HS-5 (cell line): ENCODE results near the gene CALHM2.
"Not testable (repeated sequence)": the region's sequence is repeated elsewhere in the genome, so short reads cannot be mapped to it uniquely, and the experiment has no call there.

Experiments used
- DNase-seq: peaks from one replicate; pipeline ENCODE4 v3.0.0-alpha.2; 2012; ENCODE audit warnings: low read depth

Gene CALHM2, protein sequence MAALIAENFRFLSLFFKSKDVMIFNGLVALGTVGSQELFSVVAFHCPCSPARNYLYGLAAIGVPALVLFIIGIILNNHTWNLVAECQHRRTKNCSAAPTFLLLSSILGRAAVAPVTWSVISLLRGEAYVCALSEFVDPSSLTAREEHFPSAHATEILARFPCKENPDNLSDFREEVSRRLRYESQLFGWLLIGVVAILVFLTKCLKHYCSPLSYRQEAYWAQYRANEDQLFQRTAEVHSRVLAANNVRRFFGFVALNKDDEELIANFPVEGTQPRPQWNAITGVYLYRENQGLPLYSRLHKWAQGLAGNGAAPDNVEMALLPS

DNA sequence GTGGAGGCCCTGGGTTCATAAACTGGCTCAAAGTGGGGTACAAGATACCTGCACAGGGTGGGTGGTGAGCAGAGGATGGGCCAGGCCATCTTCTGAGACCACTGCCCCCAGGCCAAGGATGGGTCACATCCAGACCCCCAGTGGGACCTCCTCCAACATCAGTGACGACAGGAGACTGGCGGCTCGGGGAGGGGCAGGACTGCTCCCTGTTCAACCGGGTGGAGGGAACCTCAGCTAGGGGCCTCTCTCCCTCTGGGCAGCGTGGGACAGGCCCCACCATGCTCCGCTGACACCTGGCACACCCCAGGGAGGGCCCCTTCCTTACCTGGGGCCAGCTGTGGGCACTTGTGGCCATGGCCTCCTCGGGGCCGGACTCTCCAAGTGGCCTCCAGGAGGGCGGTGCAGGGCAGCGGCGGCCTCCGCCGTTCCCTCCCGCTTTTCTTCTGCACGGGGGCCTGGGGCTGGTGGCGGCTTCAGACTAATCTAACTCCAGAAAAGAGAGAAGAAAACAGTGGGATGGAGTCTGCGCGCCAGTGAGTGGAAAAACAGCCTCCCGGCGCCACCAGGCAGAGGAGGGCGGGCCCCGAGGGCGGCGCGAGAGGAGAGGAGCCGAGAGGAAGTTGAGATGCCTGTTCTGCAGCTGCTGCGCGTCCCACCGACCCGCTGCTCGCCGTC lies at the start of gene CALHM2:
Gene CALHM2 (minus strand): TSS at position 540 of the 675 bp plus-strand sequence. CDS start 2,429 bp downstream, outside the sequence.
- DNase-seq, result no peak

DNA sequence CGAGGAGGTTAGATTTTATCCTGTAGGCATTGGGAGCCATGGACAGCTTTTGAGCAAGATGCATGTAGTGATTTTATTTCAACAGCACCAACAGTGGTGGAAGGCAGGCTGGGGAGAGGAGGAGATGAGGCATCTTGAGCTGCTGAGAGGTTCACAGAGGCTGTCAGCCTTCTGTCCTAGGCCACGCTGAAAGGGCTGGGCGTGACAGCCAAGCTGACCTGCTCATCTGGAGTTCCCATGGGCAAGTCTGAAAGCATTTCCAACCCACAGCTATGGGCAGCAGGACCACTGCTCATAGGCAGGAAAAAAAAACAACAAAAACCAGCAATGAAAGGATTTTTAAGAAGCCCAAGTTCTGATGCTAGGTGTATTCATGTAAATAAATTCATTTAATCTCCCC lies 49.0 kb upstream of the CALHM2 start:
- DNase-seq, result no peak

DNA sequence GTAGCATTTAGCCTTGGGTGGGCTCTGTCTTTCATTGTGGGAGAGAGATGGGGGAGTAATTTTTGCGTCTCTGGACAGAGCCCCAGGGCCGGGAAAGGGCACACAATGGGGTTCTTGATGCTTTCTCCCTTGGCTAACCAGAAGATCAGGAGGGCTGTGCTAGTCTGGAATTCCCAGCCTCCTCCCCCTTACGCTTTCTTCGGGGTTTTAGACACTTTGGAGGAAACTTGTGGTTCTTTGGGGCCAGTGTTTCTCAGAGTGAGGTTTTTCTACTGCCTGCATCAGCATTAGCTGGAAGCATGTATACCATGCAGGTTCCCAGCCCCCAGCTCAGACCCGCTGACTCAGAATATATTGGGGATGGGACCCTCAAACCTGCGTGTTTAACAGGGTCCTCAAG lies 48.3 kb upstream of the CALHM2 start:
- no peak for DNase-seq

DNA sequence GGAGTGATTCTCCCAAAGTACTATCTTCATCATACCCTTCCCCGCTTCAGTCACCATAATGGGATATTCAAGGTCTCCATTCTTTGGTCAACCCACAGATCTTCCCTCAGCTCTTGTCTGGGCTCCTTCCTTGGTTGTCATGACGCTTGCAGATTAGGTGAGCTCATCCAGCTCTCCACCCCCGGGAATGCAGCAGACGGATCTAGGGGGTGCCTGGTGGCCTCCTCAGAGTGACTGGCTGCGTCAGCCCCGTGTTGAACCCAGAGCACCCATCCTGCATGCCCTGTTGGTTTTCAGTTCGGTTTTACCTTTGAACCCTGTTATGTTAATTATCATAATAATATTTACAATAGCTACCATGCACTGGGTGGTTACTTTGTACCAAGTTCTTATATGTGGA lies 47.7 kb upstream of the CALHM2 start:
- DNase-seq, result no peak

DNA sequence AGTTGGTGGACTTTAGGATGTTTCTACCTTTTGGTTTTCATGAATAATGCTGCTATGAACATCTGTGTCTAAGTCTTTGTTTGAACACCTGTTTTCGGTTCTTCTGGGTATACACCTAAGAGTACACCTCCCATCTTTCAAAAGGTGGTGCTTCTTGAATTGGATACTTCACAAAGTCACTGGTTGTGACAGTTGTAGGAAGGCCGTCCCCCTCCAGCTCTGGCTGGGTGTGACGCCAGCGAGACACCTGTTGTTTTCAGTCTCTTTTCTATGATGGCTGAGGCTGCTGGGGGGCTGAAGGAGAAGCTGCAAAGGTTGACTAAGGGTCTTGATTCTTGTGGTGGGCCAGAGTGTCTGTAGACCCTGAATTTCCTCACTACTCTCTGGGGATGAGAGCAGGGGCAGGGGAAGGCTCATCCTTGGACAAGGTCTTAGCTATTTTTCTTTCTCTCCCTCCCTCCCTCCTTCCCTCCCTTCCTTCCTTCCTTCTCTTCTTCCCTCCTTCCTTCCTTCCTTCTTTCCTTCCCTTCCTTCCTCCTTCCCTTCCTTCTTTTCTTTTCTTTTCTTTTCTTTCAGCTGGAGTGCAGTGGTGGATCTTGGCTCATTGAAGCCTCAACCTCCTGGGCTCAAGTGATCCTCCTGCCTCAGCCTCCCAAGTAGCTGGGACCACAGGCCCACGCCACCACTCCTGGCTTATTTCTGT lies 46.9 kb upstream of the CALHM2 start:
- no peak for DNase-seq

DNA sequence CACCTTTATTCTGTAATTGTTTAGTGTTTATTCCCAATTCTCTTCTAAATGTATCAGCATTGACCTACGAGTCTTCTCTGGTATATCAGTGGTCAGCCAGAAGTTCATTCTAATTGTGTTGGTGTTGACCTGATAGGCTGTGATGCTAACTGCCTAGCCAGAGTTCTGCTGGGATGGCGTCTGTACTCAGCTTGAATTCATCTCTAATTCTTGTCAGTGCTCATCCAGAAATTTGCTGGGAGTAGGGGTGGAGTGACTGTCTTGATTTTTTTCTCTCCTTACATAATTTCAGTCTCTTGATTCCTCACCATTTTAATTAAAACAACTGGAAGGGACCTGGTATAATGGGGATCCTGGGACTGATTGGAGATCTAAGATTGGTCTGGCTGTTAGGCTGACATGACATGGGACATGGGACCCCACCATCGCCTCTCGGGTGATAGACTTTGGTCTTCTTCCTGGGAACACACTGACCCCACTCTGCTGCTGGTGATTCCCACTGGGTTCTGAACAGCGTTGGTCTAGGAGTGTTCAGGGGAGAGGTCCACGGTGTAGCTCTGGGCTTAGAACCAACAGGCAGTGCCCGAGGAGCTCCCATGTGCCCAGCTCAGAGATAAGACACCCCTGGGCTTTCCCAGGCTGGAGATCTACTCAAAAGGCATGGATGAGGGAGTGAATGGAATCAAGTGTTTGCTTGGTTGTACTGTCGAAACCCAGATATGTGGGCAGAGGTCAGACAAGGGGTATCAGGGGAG lies 45.2 kb upstream of the CALHM2 start:
- no peak for DNase-seq

DNA sequence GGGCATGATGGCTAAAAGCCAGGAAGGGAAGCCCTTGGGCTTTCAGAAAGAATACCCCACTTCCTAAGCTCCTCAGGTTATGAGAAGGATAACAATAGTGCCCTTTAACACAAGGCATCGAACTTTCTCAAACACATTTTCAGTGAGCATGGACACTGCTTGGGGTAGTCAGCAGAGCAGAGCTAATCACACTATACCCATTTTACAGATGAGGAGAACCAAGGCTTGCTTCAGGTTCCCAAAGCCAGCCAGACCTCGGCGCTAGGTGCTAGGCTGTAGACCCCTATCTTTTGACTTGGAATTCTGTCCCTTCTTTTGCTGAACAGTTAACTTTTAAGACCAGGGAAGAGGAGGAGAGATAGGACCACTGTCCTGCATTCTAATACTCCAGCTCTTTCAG lies 43.2 kb upstream of the CALHM2 start:
- no peak for DNase-seq

DNA sequence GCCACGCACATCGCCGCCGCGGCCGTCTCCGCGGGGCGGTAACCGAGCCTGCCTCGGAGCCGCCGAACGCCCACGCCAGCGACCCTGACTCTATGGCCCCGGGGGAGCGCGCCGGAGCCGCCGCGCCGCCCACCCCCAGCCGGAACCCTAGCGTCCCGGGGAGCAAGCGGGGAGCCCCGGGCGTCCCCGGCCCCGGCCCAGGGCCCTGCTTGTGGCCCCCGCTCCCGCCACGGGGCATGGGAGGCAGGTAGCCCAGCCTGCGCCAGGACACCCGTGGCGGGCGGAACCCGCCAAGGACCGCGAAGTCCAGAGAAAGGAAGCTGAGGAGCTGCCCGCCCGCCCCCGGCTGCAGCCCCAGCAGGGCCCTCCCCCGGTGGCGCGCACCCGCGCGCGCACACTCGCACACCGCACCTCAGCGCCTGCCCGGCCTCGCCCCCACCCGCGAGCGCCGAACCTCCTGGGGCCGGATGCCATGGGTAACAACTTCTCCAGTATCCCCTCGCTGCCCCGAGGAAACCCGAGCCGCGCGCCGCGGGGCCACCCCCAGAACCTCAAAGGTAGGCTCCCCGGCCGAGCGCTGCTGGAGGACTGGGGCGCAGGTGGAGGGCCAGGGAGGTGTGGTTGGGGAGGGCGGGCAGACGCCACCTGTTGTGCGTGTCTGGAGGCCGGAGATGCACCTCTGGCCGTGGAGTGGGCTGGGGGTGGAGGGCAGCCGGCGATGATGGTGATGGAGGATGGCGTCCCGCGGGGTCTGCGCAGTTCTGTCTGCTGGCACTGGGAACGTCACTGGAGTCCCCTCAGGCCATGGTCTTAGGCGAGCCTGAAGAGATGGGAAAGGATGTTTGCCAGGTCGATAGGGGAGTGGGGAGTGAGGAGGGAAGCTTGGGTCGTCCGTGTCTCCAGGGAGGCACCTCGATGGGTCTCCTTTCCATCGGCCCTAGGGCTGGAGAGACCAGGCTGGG lies 42.0 kb upstream of the CALHM2 start:
- DNase-seq, result no peak

DNA sequence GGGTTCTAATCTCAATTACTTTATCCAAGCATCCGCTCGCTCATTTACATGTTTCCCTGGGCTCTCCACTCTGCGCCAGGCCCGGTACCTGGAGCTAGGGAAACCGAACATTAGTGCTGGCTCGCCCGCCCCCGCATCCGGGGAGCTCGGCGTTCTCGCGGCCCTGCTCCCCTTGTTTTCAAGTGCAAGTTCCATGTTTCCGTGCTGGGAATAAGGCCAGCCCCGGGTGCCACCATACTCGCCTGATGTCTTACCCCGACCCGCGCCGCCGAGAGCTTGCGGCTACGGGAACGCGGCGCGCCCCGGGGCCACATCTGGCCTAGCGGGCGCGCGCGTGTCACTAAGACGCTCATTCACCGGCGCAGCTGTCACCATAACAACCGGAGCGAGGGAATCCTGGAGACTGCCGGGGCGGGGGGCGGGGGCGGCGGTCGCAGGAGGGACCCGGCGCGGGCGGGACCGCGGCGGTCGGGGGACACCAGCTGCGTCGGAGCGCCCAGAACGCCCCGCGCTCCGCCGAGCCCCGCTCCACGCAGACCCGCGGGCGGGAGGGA lies 41.3 kb upstream of the CALHM2 start, which contains the start of gene NEURL1:
Gene NEURL1 (plus strand): TSS at position 344 of the 554 bp plus-strand sequence. CDS start 683 bp downstream, outside the sequence.
- DNase-seq, result no peak

DNA sequence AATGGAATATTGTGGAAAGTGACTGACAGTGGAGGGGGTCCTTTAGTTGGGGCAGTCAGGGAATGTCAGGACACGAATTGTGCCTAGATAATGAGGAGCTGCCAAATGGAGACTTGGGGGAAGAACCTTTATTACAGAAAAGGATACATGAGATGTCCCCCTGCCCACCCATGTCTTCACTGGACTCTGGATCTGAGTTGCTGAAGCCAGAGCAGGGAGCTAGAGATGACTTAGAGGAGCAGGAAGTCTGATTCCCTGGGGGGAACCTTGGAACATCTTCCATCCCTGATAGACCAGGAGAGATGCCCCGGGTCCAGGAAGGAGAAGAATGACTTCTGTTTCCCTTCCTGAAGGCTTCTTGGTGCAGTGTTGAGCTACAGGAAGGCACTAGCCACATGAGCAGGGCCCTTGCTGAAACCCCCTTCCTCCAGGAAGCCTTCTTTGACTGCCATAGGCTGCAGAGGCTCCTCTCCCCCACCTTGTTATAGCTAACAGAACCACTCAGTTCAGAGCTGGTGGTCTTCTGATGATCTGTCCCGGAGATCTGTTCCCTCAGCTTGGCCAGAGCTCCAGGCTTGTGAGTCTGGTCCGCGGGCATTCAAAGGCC lies 40.6 kb upstream of the CALHM2 start:
- DNase-seq, result no peak

DNA sequence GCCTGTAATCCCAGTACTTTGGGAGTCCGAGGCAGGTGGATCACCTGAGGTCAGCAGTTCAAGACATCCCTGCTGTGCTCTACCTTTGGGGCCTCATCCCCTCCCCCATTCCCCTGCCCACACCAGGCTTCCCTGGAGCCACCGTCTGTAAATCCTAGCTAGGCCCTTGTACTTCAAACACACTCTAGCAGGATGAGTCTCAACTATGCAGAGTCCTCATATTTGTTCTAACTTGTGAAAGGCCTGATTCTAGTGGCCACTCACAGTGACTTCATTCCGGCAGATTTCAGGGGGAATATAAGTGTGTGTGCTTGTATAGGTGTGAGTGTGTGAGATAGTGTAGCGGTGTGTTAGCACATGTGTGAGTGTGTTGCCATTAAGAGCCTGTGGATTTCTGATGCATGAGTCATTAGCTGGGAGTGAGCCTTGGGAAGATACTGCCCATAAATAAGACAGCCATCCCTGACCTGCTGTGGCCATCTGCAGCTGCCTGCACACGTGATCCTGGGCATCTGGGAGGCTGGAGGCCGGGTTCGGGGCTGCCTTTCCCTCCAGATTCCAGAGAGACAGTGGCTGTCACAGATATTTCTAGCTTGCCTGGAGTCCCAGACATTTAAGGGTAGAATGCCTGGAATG lies 39.7 kb upstream of the CALHM2 start:
- peak; percentile 88 for DNase-seq

DNA sequence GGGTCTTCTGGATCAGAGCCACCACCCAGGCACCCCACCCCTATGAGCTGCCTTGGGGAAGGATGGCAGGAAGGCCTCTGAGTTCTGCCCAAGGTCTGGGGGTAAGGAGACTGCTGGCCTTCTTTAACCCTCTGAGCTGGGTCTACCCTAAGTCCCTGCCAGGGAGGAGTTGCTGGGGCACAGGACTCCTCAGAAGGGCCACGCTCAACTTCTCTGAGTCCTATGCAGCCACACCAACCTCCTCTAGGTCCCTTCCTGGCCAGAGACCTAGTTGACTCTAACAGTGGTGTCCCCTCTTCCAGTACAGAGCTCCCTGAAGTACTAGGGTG lies 38.8 kb upstream of the CALHM2 start:
- no peak for DNase-seq

DNA sequence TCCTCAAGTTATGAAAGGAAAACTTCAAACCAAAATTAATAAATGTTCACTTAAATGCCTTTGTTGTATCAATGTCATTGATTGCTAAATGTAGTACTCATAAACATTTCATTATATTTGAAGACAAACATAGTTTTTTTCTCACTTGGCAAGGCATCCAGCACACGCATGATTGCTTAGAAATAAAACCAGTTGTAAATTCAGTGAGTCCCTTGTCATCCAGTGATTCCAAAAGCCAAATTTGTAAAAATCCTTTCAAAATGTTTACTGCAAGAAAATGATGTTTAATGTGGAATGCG lies 35.2 kb upstream of the CALHM2 start:
- DNase-seq, result no peak

DNA sequence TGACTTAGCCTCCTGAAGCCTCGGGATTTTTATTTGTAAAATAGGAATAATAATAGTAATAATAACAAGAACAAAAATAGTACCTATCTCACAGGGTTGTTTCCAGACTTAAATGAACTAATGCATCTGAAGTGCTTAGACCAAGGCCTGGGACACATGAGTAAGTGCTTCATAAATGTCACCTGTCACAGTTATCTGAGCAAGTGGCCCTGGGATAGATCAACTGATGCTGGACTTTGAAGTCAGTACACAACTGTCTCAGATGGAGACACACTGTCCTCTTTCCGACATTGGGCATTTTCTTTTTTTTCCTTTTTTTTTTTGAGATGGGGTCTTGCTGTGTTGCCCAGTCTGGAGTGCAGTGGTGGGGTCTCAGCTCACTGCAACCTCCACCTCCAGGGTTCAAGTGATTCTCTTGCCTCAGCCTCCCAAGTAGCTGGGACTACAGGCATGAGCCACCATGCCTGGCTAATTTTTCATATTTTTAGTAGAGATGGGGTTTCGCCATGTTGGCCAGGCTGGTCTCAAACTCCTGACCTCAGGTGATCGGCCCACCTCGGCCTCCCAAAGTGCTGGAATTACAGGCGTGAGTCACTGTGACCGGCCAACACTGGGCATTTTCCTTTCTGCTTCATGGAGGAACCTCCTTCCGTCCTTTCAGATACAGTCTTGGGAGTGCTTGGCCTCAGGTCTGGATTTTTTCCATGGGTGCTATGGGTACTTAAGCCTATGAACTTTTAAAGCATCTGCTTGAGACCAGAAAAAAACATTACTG lies 34.7 kb upstream of the CALHM2 start:
- DNase-seq, result not testable (repeated sequence)

DNA sequence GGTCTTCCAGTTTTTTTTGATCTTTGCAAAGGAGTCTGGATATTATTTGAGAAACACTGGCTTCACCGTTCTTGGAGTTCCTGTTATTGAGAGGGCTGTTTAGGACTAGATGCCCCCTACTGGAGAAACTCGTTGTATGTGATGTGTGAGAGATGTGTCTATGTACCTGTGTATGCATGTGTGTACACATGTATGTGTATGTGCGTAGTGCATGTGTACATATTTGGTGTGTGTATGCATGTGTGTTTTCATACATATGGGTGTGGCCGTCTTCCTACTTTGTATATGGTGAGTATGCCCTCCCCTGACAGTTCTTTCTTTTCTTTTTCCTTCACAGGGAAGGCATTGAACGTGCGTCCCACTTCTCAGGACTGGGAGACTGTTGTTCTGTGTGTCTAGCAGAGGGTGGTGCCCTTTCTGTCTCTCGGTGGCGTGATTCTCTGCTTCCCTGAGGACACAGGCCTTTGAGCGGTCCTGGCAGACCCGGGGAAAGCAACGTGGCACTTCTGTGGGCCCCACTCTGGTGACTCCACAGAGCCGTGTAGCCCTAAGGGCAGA lies 29.9 kb upstream of the CALHM2 start:
- DNase-seq, result peak; percentile 25

DNA sequence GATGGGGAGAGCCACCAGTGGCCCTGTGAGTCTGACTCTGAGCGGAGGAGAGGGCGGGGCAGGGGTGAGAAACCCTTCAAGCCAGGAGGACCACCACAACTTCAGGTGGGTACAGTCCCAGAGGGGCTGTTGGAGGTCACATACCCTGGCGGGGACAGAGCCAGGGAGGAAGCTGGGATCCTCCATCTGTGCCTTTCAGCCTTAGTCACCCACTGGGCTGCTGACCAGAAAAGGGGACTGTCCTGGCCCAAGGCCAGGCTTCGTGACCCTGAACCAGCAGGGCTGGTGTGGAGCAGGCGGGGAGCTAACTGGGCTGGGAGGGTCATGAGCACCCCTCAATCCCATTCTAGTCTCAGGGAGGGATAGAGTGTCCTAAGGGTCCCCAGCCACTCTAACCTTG lies 28.4 kb upstream of the CALHM2 start:
- no peak for DNase-seq

DNA sequence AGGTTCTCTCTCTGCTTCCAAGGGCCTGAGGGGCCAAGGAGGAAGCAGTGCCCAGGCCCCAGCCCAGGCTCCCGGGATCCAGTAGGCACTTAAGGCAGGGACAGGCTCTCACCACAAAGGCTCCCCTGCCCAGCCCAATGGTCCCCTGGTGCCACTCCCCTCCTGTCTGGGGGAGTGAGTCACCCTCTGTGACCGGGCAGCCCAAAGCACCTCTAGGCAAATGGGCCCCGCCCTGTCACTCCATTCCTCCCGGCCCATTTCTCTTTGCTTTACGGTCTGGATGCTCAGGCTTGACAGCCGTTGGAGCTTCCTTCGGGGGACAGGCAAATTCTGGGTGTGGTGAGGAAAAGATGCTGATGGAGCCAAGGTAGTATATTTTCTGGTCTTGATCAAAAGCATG lies 27.0 kb upstream of the CALHM2 start, which contains the start of gene CALHM3:
Gene CALHM3 (minus strand): TSS at position 106 of the 400 bp plus-strand sequence. CDS start 208 bp downstream, outside the sequence.
- DNase-seq, result no peak

DNA sequence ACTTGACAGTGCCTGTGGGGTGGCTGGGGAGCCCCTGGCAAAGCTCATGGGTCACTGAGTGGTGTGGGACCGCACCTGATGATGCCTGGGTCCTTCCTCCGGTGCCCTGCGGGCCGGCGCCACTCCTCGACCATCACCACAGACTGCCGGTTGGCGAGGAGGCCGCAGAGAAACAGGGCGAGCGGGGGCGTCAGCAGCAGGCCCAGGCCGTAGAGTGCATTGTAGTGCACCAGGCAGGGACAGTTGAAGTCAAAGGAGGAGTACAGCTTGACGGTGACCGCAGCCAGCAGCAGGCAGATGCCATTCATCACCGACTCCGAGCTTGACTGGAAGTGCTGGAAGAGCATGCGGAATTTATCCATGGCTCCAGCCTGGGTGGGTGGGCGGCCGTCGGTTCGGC lies 26.5 kb upstream of the CALHM2 start:
- DNase-seq, result no peak
